Naive thymus-derived CD4-positive, alpha-beta T cell (primary cell): Measurements from ENCODE around the gene LYPD5. TPM values are rescaled to one million over a fixed set of nuclear protein-coding genes. Genes with fewer than 3 reads are reported as not detected.

Experiments used
- ATAC-seq: fragments of 150-1000 bp; cut with Tn5 transposase; 2 replicates; pipeline ENCODE4 v1.10.0; 2021; ENCODE audit warnings: mild to moderate bottlenecking, moderate library complexity
- CTCF ChIA-PET: fragments of 350-600 bp; sonication (Branson Sonifier 250); formaldehyde crosslinking; loops from one replicate; lab custom pipeline; 2021; ENCODE audit warnings: antibody characterized with exemption; lab: Charles Lee
- POLR2A ChIA-PET: fragments of 350-600 bp; sonication (Branson Sonifier 250); formaldehyde crosslinking; loops from one replicate; lab custom pipeline; 2021; ENCODE audit warnings: antibody characterized with exemption, inconsistent platforms; lab: Charles Lee
- DNase-seq, 9 donors: peaks; one replicate each; pipeline versions ENCODE4 v3.0.0 to v3.0.0-alpha.2; 2020 to 2022; ENCODE audit warnings: mixed read lengths in 1 of 9
- H3K27ac ChIP-seq: one replicate; pipeline ENCODE4 v1.7.0; 2013; ENCODE audit warnings: mild to moderate bottlenecking, low read depth, low read length, moderate library complexity
- H3K27me3 ChIP-seq, 2 donors: one replicate each; pipeline ENCODE4 v1.7.0; 2013; ENCODE audit warnings: low read length in 2 of 2, mild to moderate bottlenecking in 2 of 2, moderate library complexity in 2 of 2; ENCODE audit not compliant: control insufficient read depth in 2 of 2, insufficient read depth in 2 of 2
- H3K36me3 ChIP-seq, 3 experiments: 1 replicate in 2 of 3; 2 replicates in 1 of 3; pipeline ENCODE4 v1.7.0; 2013; ENCODE audit warnings: low read length in 3 of 3, mild to moderate bottlenecking in 3 of 3, moderate library complexity in 1 of 3; ENCODE audit not compliant: insufficient read depth in 3 of 3, control insufficient read depth in 2 of 3
- H3K4me1 ChIP-seq, 2 donors: one replicate each; pipeline ENCODE4 v1.7.0; 2013; ENCODE audit warnings: low read length in 2 of 2, mild to moderate bottlenecking in 2 of 2, moderate library complexity in 1 of 2; ENCODE audit not compliant: control insufficient read depth in 2 of 2, insufficient read depth in 2 of 2
- H3K4me3 ChIP-seq: 2 replicates; pipeline ENCODE4 v1.7.0; 2013; ENCODE audit warnings: mild to moderate bottlenecking, low read length
- H3K9me3 ChIP-seq, 3 experiments: 1 replicate in 2 of 3; 2 replicates in 1 of 3; pipeline ENCODE4 v1.7.0; 2013; ENCODE audit warnings: low read length in 3 of 3; ENCODE audit not compliant: control insufficient read depth in 2 of 3
- H3K27ac Mint-ChIP-seq, 9 donors: one replicate each; pipeline ENCODE4 v1.8.0; 2020 to 2022; ENCODE audit warnings: mixed read lengths in 9 of 9, mild to moderate bottlenecking in 8 of 9, moderate library complexity in 5 of 9, inconsistent platforms in 2 of 9
- H3K27me3 Mint-ChIP-seq, 5 donors: one replicate each; pipeline ENCODE4 v1.8.0; 2021 to 2022; ENCODE audit warnings: mixed read lengths in 5 of 5, mild to moderate bottlenecking in 1 of 5
- H3K36me3 Mint-ChIP-seq, 5 donors: one replicate each; pipeline ENCODE4 v1.8.0; 2020 to 2022; ENCODE audit warnings: mixed read lengths in 5 of 5, mild to moderate bottlenecking in 3 of 5, inconsistent platforms in 1 of 5
- H3K4me1 Mint-ChIP-seq, 7 donors: one replicate each; pipeline ENCODE4 v1.8.0; 2020 to 2022; ENCODE audit warnings: mixed read lengths in 7 of 7, mild to moderate bottlenecking in 3 of 7, inconsistent platforms in 1 of 7
- H3K4me3 Mint-ChIP-seq, 10 donors: one replicate each; pipeline ENCODE4 v1.8.0; 2020 to 2022; ENCODE audit warnings: mild to moderate bottlenecking in 10 of 10, mixed read lengths in 10 of 10, moderate library complexity in 6 of 10, inconsistent platforms in 2 of 10
- H3K9me3 Mint-ChIP-seq, 11 donors: one replicate each; pipeline ENCODE4 v1.8.0; 2020 to 2022; ENCODE audit warnings: mixed read lengths in 11 of 11, mild to moderate bottlenecking in 4 of 11, inconsistent platforms in 1 of 11, moderate library complexity in 1 of 11
- intact Hi-C, 2 donors: fragments of 100-400 bp; cut with micrococcal nuclease; formaldehyde crosslinking; loops; one replicate each; pipeline ENCODE4 v1.15.1; 2023
- polyA plus RNA-seq, 2 donors: library from polyadenylated mRNA; unstranded; fragments of 300-500 nt; fragmentation: Illumina TruSeq; gene quantifications; one replicate each; pipeline ENCODE4 v1.2.3, GENCODE V29; 2021
- total RNA-seq, 6 experiments: library from RNA in 5 of 6; stranded (reverse) in 5 of 6; gene quantifications; 1 replicate in 5 of 6; 2 replicates in 1 of 6; pipeline ENCODE4 v1.2.3 and lab custom pipeline; 2021 to 2026

LYPD5 gene
- total and polyA plus RNA-seq, 7 experiments from 2014 or later: 0.19 to 0.89 (median 0.44) TPM; not detected in 1

DNA sequence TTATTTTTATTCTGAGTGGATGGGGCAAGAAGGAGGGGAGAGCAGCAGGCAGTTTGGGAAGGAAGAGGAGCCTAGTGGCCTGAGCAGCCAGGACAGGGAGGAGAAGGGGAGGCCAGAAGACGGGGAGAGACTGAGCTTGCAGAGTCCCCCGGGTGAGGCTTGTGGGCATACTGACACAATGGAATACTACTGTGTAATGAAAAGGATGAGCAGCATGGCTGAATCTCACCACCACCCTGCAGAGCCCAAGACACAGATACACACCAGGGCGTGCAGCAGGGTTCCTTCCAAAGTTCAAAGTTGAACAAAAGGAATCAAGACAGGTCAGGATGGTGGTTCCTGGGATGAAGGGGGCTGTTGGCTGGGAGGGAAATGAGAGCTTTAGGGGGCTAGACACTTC lies 39.4 kb downstream of the LYPD5 start:
- Histone ChIP-seq H3K4me3 (no peak overlapping the region), H3K36me3 (peaks cover 0 to 7% (median 0%) of the 10 kb centered on the region in 3 experiments), H3K4me1 (peaks cover 23 to 32% of the 10 kb centered on the region in 2 donors), H3K27ac (no peak overlapping the region), H3K9me3 (no peaks in the 10 kb centered on the region), H3K27me3 (no peaks in the 10 kb centered on the region)
- DNase-seq (no peak), ATAC-seq (no peak)
- Mint-ChIP-seq H3K4me3 (peak overlapping the region in 1 of 10 donors; percentile 12), H3K27me3 (no peaks in the 10 kb centered on the region), H3K27ac (peak overlapping the region in 6 of 9 donors; percentile 8 to 94 (median 66)), H3K9me3 (no peaks in the 10 kb centered on the region), H3K4me1 (peaks cover 32 to 67% (median 40%) of the 10 kb centered on the region in 7 donors), H3K36me3 (peaks cover 0 to 19% (median 0%) of the 10 kb centered on the region in 5 donors)
- ChIA-PET CTCF (interaction anchor here (1.2 kb wide), 1 partner anchor 14 kb away, joined by 12 read pairs; no protein-coding TSS in a partner anchor), POLR2A (interaction anchor here (5.2 to 11.8 kb wide), 2 partner anchors 8 to 15 kb away, joined by 22 to 100 read pairs; partner anchors contain the start of genes KCNN4 and SMG9)
- intact Hi-C loops: no loop called here

DNA sequence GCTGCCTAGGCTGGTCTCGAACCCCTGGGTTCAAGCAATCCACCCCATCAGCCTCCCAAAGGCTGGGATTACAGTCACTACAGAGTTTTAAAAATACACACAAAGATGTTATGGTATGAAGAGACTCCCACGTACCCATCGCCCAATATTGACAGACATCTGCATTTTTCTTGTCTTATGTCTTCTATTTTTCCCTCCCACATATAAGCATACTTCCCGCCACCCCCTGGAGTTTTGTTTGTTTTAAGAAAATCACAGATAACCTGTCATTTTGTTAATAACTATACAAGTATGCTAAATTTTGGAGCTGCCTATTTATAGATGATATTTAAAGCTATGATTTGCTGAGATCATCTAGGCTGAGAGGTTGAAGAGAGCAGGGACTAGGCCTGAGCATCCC lies 41.3 kb downstream of the LYPD5 start:
- ChIA-PET CTCF (no interaction called here), POLR2A (interaction anchor here (1.2 to 11.8 kb wide), 2 partner anchors 9 to 17 kb away, joined by 5 to 100 read pairs; partner anchors contain the start of gene KCNN4)
- DNase-seq: no peak
- Mint-ChIP-seq H3K4me1 (peaks cover 25 to 66% (median 34%) of the 10 kb centered on the region in 7 donors), H3K9me3 (peaks cover 0 to 1% (median 0%) of the 10 kb centered on the region in 11 donors), H3K27ac (no peak overlapping the region), H3K4me3 (no peak overlapping the region), H3K36me3 (peaks cover 0 to 15% (median 0%) of the 10 kb centered on the region in 5 donors), H3K27me3 (no peaks in the 10 kb centered on the region)
- intact Hi-C loops: no loop called here
- ATAC-seq: no peak
- H3K4me3 ChIP-seq: no peak overlapping the region
- H3K36me3 ChIP-seq: no peaks in the 10 kb centered on the region
- no peaks in the 10 kb centered on the region for H3K27me3 ChIP-seq
- no peak overlapping the region for H3K27ac ChIP-seq
- peaks cover 12 to 21% of the 10 kb centered on the region in 2 donors for H3K4me1 ChIP-seq
- H3K9me3 ChIP-seq: no peaks in the 10 kb centered on the region

DNA sequence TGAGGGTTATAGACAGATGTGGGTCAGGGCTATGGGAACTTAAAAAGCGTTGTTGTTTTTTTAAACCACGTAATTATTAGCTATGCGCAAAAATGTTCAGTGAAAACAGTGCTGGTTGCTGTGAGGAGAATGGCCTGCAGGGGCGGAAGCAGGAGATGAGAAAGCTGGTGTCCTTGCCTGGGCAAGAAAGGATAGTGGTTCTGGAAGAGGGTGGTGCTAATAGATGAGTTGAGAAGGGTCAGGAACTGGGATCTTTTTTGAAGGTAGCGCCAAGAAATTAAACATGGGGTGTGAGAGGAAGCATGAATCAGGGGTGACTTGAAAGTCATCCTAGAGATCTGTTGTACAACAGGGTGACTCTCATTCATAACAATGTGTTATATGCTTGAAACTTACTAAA lies 42.7 kb downstream of the LYPD5 start:
- CTCF ChIA-PET: no interaction called here
- POLR2A ChIA-PET: no interaction called here
- ATAC-seq (no peak), DNase-seq (no peak)
- no peaks in the 10 kb centered on the region for H3K9me3 ChIP-seq
- H3K4me3 Mint-ChIP-seq: no peak overlapping the region
- H3K27me3 ChIP-seq: no peaks in the 10 kb centered on the region
- H3K9me3 Mint-ChIP-seq: peaks cover 0 to 6% (median 0%) of the 10 kb centered on the region in 11 donors
- H3K4me3 ChIP-seq: no peak overlapping the region
- H3K36me3 Mint-ChIP-seq: peaks cover 0 to 14% (median 0%) of the 10 kb centered on the region in 5 donors
- intact Hi-C loops: loop anchor here (10.0 kb wide), 2 partner anchors 295 to 335 kb away; partner anchors contain the start of genes LYPD3 (in 1 of the 2) and ZNF224 (in 1 of the 2)
- H3K27ac Mint-ChIP-seq: peak overlapping the region in 1 of 9 donors; percentile 29
- H3K4me1 Mint-ChIP-seq: peaks cover 12 to 61% (median 27%) of the 10 kb centered on the region in 7 donors
- no peaks in the 10 kb centered on the region for H3K36me3 ChIP-seq
- peaks cover 0 to 8% of the 10 kb centered on the region in 2 donors for H3K4me1 ChIP-seq
- H3K27me3 Mint-ChIP-seq: peaks cover 0 to 6% (median 0%) of the 10 kb centered on the region in 5 donors
- H3K27ac ChIP-seq: no peak overlapping the region

DNA sequence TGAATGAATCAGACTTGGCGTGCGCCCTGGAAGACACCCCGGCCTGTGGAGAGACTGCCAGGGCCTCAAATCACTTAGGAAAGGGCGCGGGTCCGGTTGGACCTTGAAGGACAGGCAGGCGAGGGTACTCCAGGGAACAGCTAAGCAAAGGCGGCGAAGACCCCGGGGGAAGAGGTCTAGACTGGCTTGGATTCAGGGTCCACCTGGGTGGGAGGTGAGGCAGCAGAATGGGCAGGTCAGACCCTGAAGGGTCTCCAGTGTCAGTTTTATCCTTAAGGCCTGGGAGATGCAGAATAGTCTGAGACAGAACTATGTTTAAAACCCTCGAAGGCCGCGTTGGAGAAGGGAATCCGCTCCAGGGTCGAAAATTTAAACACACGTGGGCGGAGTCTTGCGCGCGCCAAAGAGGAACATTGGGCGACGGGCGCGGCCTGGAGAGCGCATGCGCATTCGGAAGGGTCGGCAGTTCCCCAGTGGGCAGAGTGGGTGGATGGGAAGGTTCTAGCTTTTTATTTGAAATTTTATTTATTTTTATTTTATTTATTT lies 46.9 kb downstream of the LYPD5 start:
- Histone ChIP-seq H3K27me3 (no peaks in the 10 kb centered on the region), H3K4me1 (peaks cover 20 to 27% of the 10 kb centered on the region in 2 donors), H3K4me3 (peak overlapping the region; percentile 95), H3K27ac (peak overlapping the region; percentile 85), H3K9me3 (no peaks in the 10 kb centered on the region), H3K36me3 (peaks cover 0 to 14% (median 0%) of the 10 kb centered on the region in 3 experiments)
- H3K27me3 Mint-ChIP-seq: peaks cover 0 to 6% (median 0%) of the 10 kb centered on the region in 5 donors
- POLR2A ChIA-PET: interaction anchor here (0.6 to 3.1 kb wide), 6 partner anchors 9 to 230 kb away, joined by 3 to 28 read pairs (median 10); partner anchors contain the start of genes PINLYP and XRCC1
- H3K9me3 Mint-ChIP-seq: peaks cover 0 to 7% (median 0%) of the 10 kb centered on the region in 11 donors
- intact Hi-C loops: loop anchor here (1.0 to 10.0 kb wide), 6 partner anchors 29 to 339 kb away; partner anchors contain the start of genes LYPD3 (in 1 of the 2), PINLYP (in 1 of the 2), XRCC1 (in 1 of the 2) and ZNF224 (in 1 of the 2)
- peaks cover 5 to 59% (median 42%) of the 10 kb centered on the region in 7 donors for H3K4me1 Mint-ChIP-seq
- DNase-seq (peak; percentile 56 to 81 (median 65)), ATAC-seq (no peak)
- peaks cover 1 to 26% (median 5%) of the 10 kb centered on the region in 5 donors for H3K36me3 Mint-ChIP-seq
- CTCF ChIA-PET: interaction anchor here (0.6 to 2.1 kb wide), 5 partner anchors 10 to 88 kb away, joined by 3 to 12 read pairs (median 3); partner anchors contain the start of gene KCNN4
- H3K27ac Mint-ChIP-seq: peak overlapping the region; percentile 96 to 100 (median 98)
- peak overlapping the region; percentile 94 to 99 (median 97) for H3K4me3 Mint-ChIP-seq

DNA sequence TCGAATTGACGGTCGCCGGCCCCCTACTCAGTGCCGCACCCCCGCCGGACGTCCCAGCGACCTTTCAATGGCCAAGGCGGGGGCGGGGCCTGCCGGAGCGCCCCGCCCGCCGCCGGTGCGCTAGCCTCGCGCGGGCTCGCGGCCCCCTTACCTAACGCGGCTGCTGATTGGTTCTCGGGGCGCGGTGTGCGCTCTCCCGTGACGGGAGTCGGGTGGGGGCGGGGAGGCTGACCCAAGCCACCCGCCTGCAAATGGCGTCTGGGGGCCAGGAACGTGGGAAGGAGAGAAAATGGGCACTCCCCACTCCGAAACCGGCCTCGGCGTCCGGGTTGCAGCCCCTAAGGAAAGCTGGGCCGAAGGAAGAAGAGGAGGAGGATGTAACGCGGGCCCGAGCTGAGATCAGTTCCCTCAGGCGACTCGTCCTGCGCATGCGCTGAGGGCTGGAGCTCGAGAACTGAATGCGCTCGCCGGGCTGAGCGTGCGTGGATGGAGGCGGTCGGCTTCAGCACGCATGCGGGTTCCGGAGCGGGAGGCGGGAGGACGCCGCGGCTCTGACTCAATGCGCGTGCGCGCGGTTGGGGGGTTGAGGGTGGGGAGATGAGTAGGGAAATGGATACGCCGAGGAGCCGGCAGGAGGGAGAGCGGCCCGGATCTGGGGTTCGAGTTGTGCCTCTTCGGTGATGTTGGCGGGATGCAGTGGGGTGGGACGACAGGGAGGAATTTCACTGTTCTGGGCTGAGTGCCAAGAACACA lies 47.6 kb downstream of the LYPD5 start, which contains the start of gene SMG9:
Gene SMG9 (minus strand): TSS at position 460 of the 753 bp plus-strand sequence. CDS start 4,221 bp downstream, outside the sequence.
- Histone ChIP-seq H3K27me3 (no peaks in the 10 kb centered on the region), H3K4me3 (peak within 1 kb of the TSS; percentile 95), H3K4me1 (peaks cover 20 to 27% of the 10 kb centered on the region in 2 donors), H3K36me3 (peaks cover 0 to 21% (median 0%) of the 10 kb centered on the region in 3 experiments), H3K27ac (peak within 1 kb of the TSS; percentile 85), H3K9me3 (no peaks in the 10 kb centered on the region)
- ChIA-PET POLR2A (interaction anchor here (0.6 to 3.1 kb wide), 9 partner anchors 9 to 1321 kb away, joined by 3 to 28 read pairs (median 4); partner anchors contain the start of genes PINLYP, XRCC1 and ZNF235), CTCF (interaction anchor here (1.2 to 2.1 kb wide), 3 partner anchors 9 to 26 kb away, joined by 3 to 12 read pairs (median 3); partner anchors contain the start of gene KCNN4)
- H3K4me3 Mint-ChIP-seq: peak within 1 kb of the TSS; percentile 94 to 99 (median 97)
- H3K27ac Mint-ChIP-seq: peak within 1 kb of the TSS; percentile 96 to 100 (median 98)
- H3K4me1 Mint-ChIP-seq: peaks cover 5 to 62% (median 45%) of the 10 kb centered on the region in 7 donors
- H3K36me3 Mint-ChIP-seq: peaks cover 5 to 31% (median 10%) of the 10 kb centered on the region in 5 donors
- intact Hi-C loops: loop anchor here (1.0 to 10.0 kb wide), 12 partner anchors 9 to 340 kb away; partner anchors contain the start of genes IRGQ (in 2 of the 2), ZNF576 (in 2 of the 2), KCNN4 (in 1 of the 2) and LYPD3 (in 1 of the 2)
- peak; percentile 92 for ATAC-seq
- H3K27me3 Mint-ChIP-seq: peaks cover 0 to 6% (median 0%) of the 10 kb centered on the region in 5 donors
- H3K9me3 Mint-ChIP-seq: peaks cover 0 to 7% (median 0%) of the 10 kb centered on the region in 11 donors
- peak; percentile 98 to 100 (median 99) for DNase-seq
